Measurements from ENCODE around the gene TVP23A.

DNA sequence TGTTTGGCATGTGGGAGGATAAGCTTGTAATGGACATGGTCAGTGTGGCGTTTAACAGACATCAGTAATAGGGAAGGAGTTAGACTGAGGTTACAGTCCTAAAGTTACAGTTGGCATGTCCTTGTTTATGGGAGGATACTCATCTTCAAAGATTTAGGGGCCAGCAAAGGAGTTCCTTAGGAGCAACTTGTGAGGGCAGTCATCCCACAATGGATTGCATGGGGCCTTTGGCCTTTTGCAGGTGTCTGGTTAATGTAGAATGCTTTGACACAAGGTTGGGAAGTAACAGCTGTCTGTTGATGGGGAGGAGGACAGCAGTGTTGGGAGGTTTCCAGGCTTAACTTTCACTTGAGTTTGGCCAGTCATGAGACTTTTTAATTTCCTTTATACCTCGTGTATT lies 72.8 kb downstream of the TVP23A start:
- TF ChIP-seq EP300 (IDR thresholded peaks at IDR 0.05; ENCODE audit: borderline replicate concordance) (no peak), YY1 (IDR thresholded peaks at IDR 0.05; ENCODE audit: low read depth) (no peak), EGR1 (IDR thresholded peaks at IDR 0.05) (no peak), CEBPB (IDR thresholded peaks at IDR 0.05) (no peak), RAD21 (IDR thresholded peaks at IDR 0.05; ENCODE audit: low read depth) (no peak), FOXM1 (IDR thresholded peaks at IDR 0.05; ENCODE audit: borderline replicate concordance, low read depth) (no peak), TEAD4 (IDR thresholded peaks at IDR 0.05) (no peak), CREB1 (IDR thresholded peaks at IDR 0.05; ENCODE audit: low read depth) (no peak), TAF1 (IDR thresholded peaks at IDR 0.05; ENCODE audit: low read depth) (no peak), NFIC (IDR thresholded peaks at IDR 0.05) (no peak), ZBTB7A (IDR thresholded peaks at IDR 0.05; ENCODE audit: low read depth) (no peak)
- TF ChIP-seq, protein P1, sequence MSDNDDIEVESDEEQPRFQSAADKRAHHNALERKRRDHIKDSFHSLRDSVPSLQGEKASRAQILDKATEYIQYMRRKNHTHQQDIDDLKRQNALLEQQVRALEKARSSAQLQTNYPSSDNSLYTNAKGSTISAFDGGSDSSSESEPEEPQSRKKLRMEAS (IDR thresholded peaks at IDR 0.05) = no peak
- TF ChIP-seq, protein P2, sequence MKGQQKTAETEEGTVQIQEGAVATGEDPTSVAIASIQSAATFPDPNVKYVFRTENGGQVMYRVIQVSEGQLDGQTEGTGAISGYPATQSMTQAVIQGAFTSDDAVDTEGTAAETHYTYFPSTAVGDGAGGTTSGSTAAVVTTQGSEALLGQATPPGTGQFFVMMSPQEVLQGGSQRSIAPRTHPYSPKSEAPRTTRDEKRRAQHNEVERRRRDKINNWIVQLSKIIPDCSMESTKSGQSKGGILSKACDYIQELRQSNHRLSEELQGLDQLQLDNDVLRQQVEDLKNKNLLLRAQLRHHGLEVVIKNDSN (IDR thresholded peaks at IDR 0.05) = no peak
- TF ChIP-seq, protein P3, sequence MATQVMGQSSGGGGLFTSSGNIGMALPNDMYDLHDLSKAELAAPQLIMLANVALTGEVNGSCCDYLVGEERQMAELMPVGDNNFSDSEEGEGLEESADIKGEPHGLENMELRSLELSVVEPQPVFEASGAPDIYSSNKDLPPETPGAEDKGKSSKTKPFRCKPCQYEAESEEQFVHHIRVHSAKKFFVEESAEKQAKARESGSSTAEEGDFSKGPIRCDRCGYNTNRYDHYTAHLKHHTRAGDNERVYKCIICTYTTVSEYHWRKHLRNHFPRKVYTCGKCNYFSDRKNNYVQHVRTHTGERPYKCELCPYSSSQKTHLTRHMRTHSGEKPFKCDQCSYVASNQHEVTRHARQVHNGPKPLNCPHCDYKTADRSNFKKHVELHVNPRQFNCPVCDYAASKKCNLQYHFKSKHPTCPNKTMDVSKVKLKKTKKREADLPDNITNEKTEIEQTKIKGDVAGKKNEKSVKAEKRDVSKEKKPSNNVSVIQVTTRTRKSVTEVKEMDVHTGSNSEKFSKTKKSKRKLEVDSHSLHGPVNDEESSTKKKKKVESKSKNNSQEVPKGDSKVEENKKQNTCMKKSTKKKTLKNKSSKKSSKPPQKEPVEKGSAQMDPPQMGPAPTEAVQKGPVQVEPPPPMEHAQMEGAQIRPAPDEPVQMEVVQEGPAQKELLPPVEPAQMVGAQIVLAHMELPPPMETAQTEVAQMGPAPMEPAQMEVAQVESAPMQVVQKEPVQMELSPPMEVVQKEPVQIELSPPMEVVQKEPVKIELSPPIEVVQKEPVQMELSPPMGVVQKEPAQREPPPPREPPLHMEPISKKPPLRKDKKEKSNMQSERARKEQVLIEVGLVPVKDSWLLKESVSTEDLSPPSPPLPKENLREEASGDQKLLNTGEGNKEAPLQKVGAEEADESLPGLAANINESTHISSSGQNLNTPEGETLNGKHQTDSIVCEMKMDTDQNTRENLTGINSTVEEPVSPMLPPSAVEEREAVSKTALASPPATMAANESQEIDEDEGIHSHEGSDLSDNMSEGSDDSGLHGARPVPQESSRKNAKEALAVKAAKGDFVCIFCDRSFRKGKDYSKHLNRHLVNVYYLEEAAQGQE (IDR thresholded peaks at IDR 0.05; ENCODE audit: low read depth) = no peak
